ENCODE measurements around the gene ANKRD11.

ANKRD11 gene

DNA sequence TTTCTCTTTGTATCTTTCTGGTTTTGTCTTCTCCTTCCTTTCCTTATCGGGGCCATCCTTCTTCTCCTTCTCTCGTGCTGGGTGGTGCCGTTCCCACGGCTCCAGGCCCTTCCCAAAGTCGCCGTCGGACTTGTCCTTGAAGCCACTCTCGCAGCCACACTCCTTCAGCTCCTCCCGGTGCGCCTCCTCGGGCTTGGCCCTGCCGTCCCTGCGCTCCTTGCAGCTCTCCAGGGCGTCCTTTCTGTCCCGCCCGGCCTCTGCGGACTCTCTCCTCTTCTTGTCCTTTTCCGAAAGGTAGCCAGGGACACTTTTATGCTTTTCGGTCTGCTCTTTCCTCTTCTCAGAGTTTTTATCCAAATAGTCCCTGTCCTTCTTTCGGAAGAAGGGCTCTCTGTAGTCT, 206.9 kb downstream of the ANKRD11 start:
- DNase-seq (ENCODE audit: low read depth): no peak
- TF ChIP-seq, protein P1, sequence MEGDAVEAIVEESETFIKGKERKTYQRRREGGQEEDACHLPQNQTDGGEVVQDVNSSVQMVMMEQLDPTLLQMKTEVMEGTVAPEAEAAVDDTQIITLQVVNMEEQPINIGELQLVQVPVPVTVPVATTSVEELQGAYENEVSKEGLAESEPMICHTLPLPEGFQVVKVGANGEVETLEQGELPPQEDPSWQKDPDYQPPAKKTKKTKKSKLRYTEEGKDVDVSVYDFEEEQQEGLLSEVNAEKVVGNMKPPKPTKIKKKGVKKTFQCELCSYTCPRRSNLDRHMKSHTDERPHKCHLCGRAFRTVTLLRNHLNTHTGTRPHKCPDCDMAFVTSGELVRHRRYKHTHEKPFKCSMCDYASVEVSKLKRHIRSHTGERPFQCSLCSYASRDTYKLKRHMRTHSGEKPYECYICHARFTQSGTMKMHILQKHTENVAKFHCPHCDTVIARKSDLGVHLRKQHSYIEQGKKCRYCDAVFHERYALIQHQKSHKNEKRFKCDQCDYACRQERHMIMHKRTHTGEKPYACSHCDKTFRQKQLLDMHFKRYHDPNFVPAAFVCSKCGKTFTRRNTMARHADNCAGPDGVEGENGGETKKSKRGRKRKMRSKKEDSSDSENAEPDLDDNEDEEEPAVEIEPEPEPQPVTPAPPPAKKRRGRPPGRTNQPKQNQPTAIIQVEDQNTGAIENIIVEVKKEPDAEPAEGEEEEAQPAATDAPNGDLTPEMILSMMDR (IDR thresholded peaks at IDR 0.05; ENCODE audit: control insufficient read depth, insufficient read depth, low read depth, low read length, missing control alignments): no peak
- H3K4me3 ChIP-seq (ENCODE audit: control insufficient read depth, low read depth, low read length): no peak overlapping the region

DNA sequence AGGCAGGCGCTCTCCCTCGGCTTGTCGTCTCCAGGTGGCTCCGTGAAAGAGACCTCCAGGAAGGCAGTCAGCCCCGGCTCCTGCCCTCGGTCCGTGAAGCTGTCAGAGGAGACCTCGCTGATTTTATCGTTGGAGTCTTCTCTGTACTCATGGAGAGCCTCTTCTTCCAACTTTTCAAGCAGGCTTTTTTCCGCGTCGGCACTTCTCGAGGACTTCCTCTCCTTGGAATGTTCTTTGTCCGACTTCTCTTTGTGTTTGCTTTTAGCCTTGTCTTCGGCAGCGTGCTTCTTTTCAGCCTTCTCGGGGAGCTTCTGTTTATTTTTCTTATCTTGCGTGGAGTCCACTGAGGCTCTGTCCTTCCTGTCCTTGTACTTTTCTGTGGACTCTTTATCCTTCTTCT, 207.8 kb downstream of the ANKRD11 start:
- DNase-seq (ENCODE audit: low read depth): no peak
- no peak overlapping the region for H3K4me3 ChIP-seq (ENCODE audit: control insufficient read depth, low read depth, low read length)
- TF ChIP-seq, protein P1 (IDR thresholded peaks at IDR 0.05; ENCODE audit: control insufficient read depth, insufficient read depth, low read depth, low read length, missing control alignments): no peak

DNA sequence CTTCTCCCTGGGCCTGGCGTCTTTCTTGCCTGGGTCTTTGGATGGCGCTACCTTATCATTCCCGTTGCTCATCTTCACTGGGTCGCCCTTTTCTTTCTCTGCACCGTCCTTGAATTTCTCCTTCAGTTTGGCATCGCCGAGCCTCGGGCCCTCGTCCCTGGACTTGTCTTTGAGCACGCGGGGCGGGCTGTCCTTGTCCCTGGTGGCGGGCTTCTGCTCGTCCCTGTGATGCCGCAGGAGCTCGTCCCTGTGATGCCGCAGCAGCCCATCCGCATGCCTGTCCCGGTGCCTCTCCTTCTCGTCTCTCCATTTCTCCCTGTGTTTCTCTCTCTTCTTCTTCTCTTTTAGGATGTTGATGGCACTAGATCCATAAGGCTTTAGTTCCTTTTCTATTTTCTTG, 208.5 kb downstream of the ANKRD11 start:
- no peak for DNase-seq (ENCODE audit: low read depth)
- TF ChIP-seq, protein P1 (IDR thresholded peaks at IDR 0.05; ENCODE audit: control insufficient read depth, insufficient read depth, low read depth, low read length, missing control alignments): no peak
- no peak overlapping the region for H3K4me3 ChIP-seq (ENCODE audit: control insufficient read depth, low read depth, low read length)

DNA sequence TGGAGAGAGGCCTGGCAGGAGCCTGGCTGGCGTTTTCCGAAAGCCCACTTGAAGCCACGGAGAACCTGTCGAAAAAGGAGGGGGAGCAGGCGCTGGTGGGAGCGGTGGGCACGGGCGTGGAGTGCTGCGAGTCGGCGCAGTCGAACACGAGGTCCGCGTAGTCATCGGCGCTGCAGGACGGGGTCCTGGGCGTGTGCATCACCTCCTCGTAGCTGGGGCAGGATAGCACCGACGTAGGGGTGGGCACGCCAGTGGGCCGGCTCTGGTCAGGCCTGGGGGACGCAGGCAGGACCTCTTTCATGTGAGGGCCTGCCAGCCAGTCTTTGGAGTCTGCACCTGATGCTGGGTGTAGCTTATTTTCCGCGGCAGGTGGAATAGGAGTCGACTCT, 209.2 kb downstream of the ANKRD11 start:
- H3K4me3 ChIP-seq (ENCODE audit: control insufficient read depth, low read depth, low read length): no peak overlapping the region
- no peak for DNase-seq (ENCODE audit: low read depth)
- TF ChIP-seq, protein P1 (IDR thresholded peaks at IDR 0.05; ENCODE audit: control insufficient read depth, insufficient read depth, low read depth, low read length, missing control alignments): no peak

DNA sequence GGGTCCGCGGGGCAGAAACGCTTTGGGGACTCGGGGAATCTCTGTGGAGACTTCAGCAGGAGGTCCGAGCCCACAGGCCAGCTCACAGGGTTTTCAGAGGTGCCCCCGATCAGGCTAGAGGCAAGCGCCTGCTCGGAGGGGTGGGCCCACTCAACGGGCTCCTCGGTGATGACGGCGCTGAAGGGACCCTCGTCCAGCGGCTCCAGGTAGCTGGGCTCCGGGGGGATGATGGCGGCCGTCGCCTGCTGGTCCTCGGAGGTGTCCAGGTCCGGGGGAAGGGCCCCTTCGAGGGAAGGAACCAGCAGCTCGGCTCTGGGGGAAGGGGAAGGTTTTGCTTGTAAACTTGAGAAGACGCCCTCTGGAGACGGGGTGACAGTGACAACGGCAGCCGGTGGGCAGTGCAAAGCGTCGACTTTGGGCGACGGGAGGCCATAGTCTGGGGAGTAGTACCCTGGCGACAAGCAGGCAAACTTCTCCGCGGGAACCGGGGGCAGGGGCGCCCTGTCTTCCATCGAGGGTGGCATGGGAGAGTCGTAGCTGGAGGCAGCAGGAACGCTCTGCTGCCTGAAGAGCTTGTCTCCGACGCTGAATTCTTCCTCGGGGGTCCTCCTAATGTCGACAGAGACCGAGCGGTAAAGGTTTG, 209.7 kb downstream of the ANKRD11 start:
- no peak overlapping the region for H3K4me3 ChIP-seq (ENCODE audit: control insufficient read depth, low read depth, low read length)
- TF ChIP-seq, protein P1 (IDR thresholded peaks at IDR 0.05; ENCODE audit: control insufficient read depth, insufficient read depth, low read depth, low read length, missing control alignments): no peak
- no peak for DNase-seq (ENCODE audit: low read depth)

DNA sequence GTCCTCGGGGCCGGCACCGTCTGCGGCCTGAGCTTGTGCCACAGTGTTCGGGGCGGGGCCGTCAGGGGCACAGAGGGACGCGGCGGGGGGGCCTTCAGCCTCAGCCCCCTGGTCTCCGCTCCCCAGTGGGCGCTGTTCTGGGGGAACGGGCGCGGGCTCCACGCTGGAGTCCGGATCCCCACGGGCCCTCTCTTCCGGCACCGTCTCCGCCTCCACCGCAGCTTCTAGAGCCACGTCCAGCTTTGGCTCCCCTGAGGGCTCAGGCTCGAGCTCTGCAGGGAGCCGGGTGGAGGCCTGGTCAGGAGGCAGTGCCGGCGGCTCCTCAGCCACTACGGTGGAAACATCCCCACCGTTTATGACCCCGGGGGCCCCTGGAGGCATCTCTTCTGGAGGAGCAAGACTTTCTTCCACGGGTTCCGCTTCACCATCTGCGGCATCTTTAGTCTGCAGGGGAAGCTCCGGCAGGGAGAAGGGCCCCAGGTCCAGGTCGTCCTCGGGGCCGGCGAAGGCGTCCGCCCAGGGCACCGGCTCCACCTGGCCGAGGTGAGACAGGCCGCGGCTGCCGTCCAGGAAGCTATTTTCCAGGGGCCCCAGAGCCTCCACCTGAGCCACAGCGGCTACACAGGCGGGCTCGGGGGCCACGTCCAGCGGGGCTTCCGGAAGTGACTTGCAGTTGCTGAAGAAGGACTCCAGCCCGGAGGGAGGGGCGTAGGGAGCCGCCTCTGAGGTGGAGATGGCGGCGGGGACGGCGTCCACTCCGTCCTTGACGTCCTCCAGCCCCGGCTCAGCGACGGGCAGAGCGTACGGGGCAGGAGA, 210.5 kb downstream of the ANKRD11 start:
- H3K4me3 ChIP-seq (ENCODE audit: control insufficient read depth, low read depth, low read length): no peak overlapping the region
- TF ChIP-seq, protein P1 (IDR thresholded peaks at IDR 0.05; ENCODE audit: control insufficient read depth, insufficient read depth, low read depth, low read length, missing control alignments): no peak
- no peak for DNase-seq (ENCODE audit: low read depth)

All from AG09309 (cell line).